ENCODE results near the gene GPR171.

GPR171 gene

GRCh38 chr3:151169262-151169947, 33.6 kb downstream of the GPR171 start:
- H3K9me3 ChIP-seq = no peaks in the 10 kb centered on the region
- no peaks in the 10 kb centered on the region for H3K4me1 ChIP-seq
- no peak overlapping the region for H3K27ac ChIP-seq
- H3K36me3 ChIP-seq = no peaks in the 10 kb centered on the region
- peak in 1 of 2 donors; percentile 47 for DNase-seq
- TF ChIP-seq CTCF (IDR thresholded peaks at IDR 0.05) = no peak
- H3K27me3 ChIP-seq = no peaks in the 10 kb centered on the region
- intact Hi-C loops (cut with DNase I; ENCODE audit: low total_unique reads) = loop anchor here (10.0 kb wide), 1 partner anchor 115 kb away; no protein-coding TSS in a partner anchor
- no peak overlapping the region for H3K4me3 ChIP-seq

- intact Hi-C loops (cut with DNase I; ENCODE audit: low total_unique reads) = loop anchor here (10.0 kb wide), 1 partner anchor 116 kb away; no protein-coding TSS in a partner anchor
- Histone ChIP-seq H3K4me3 (no peak overlapping the region), H3K27ac (no peak overlapping the region)
Measured at GRCh38 chr3:151168269-151169094, 34.5 kb downstream of the GPR171 start.

GRCh38 chr3:151166161-151166560, 36.9 kb downstream of the GPR171 start:
- no peaks in the 10 kb centered on the region for H3K9me3 ChIP-seq
- DNase-seq = no peak
- no peaks in the 10 kb centered on the region for H3K4me1 ChIP-seq
- intact Hi-C loops (cut with DNase I; ENCODE audit: low total_unique reads) = loop anchor here (10.0 kb wide), 1 partner anchor 119 kb away; no protein-coding TSS in a partner anchor
- no peaks in the 10 kb centered on the region for H3K27me3 ChIP-seq
- no peak overlapping the region for H3K4me3 ChIP-seq
- no peak overlapping the region for H3K27ac ChIP-seq
- TF ChIP-seq CTCF (IDR thresholded peaks at IDR 0.05) = no peak
- no peaks in the 10 kb centered on the region for H3K36me3 ChIP-seq

More at GRCh38 chr3:151168269-151169094, 34.5 kb downstream of the GPR171 start:
- Histone ChIP-seq H3K36me3 (no peaks in the 10 kb centered on the region), H3K9me3 (no peaks in the 10 kb centered on the region), H3K27me3 (no peaks in the 10 kb centered on the region), H3K4me1 (no peaks in the 10 kb centered on the region)
- peak; percentile 55 to 60 for TF ChIP-seq CTCF (IDR thresholded peaks at IDR 0.05)
- peak; percentile 74 to 77 for DNase-seq

- no peak for TF ChIP-seq CTCF (IDR thresholded peaks at IDR 0.05)
- DNase-seq = no peak
Measured at GRCh38 chr3:151165226-151165625, 37.8 kb downstream of the GPR171 start.

GRCh38 chr3:151159806-151160205, 43.2 kb downstream of the GPR171 start:
- no peak overlapping the region for H3K27ac ChIP-seq
- no peak for TF ChIP-seq CTCF (IDR thresholded peaks at IDR 0.05)
- intact Hi-C loops (cut with DNase I; ENCODE audit: low total_unique reads) = loop anchor here (10.0 kb wide), 1 partner anchor 125 kb away; no protein-coding TSS in a partner anchor
- H3K4me1 ChIP-seq = no peaks in the 10 kb centered on the region
- no peaks in the 10 kb centered on the region for H3K36me3 ChIP-seq
- H3K4me3 ChIP-seq = no peak overlapping the region
- no peak for DNase-seq
- H3K27me3 ChIP-seq = no peaks in the 10 kb centered on the region
- H3K9me3 ChIP-seq = no peaks in the 10 kb centered on the region

More at GRCh38 chr3:151165226-151165625, 37.8 kb downstream of the GPR171 start:
- no peaks in the 10 kb centered on the region for H3K9me3 ChIP-seq
- no peak overlapping the region for H3K27ac ChIP-seq
- intact Hi-C loops (cut with DNase I; ENCODE audit: low total_unique reads) = loop anchor here (10.0 kb wide), 1 partner anchor 120 kb away; no protein-coding TSS in a partner anchor
- no peak overlapping the region for H3K4me3 ChIP-seq
- H3K36me3 ChIP-seq = no peaks in the 10 kb centered on the region
- H3K27me3 ChIP-seq = no peaks in the 10 kb centered on the region
- no peaks in the 10 kb centered on the region for H3K4me1 ChIP-seq
